Thoracic aorta (tissue), 2 donors: ENCODE data around the gene AHI1. TPM values are rescaled to one million over a fixed set of nuclear protein-coding genes. Genes with fewer than 3 reads are reported as not detected.

Source experiments
- ATAC-seq: fragments of 150-250 bp; one replicate; pipeline ENCODE4 v1.8.0; 2017; ENCODE audit warnings: low read depth; ENCODE audit not compliant: insufficient number of reproducible peaks, low FRiP score
- DNase-seq: peaks from one replicate; pipeline ENCODE4 v3.0.0-alpha.2; 2020; ENCODE audit warnings: low spot score
- H3K27ac ChIP-seq, 2 donors: fragments of 200-600 bp; sonication (generic); 1 replicate in 1 of 2; 2 replicates in 1 of 2; pipeline ENCODE4 v1.5.1; 2016; ENCODE audit warnings: mild to moderate bottlenecking in 2 of 2, moderate library complexity in 2 of 2
- H3K27me3 ChIP-seq: fragments of 200-600 bp; sonication (generic); replicated peaks from 2 replicates; pipeline ENCODE4 v1.6.0; 2016; ENCODE audit warnings: mild to moderate bottlenecking; ENCODE audit not compliant: insufficient read depth
- H3K36me3 ChIP-seq: fragments of 200-600 bp; sonication (generic); one replicate; pipeline ENCODE4 v1.5.1; 2016
- H3K4me1 ChIP-seq, 2 donors: fragments of 200-600 bp; sonication (generic); 1 replicate in 1 of 2; 2 replicates in 1 of 2; pipeline versions ENCODE4 v1.5.1 to v1.6.0; 2016; ENCODE audit warnings: low read depth in 2 of 2, mild to moderate bottlenecking in 1 of 2; ENCODE audit not compliant: control insufficient read depth in 1 of 2
- H3K4me3 ChIP-seq: fragments of 200-600 bp; sonication (generic); 2 replicates; pipeline ENCODE4 v1.5.1; 2016; ENCODE audit warnings: mild to moderate bottlenecking
- H3K9me3 ChIP-seq: fragments of 200-600 bp; sonication (generic); 2 replicates; pipeline ENCODE4 v1.5.1; 2016
- CTCF ChIP-seq: fragments of 200-600 bp; sonication (generic); IDR thresholded peaks from one replicate; pipeline ENCODE4 v1.5.1; 2019; ENCODE audit warnings: antibody characterized with exemption
- total RNA-seq, 2 donors: library from RNA; depleted of rRNA; stranded (reverse); fragments of >200 nt; gene quantifications; one replicate each; pipeline versions ENCODE4 v1.1.0 to v1.2.3, GENCODE V29; 2016

The AHI1 gene
- total RNA-seq, 2 donors from 2014 or later, result 21.7 to 65.5 TPM

- Histone ChIP-seq H3K4me3 (no peak overlapping the region), H3K9me3 (no peaks in the 10 kb centered on the region), H3K27ac (no peak overlapping the region), H3K27me3 (no peaks in the 10 kb centered on the region), H3K36me3 (no peaks in the 10 kb centered on the region), H3K4me1 (no peaks in the 10 kb centered on the region)
- ATAC-seq (no peak), DNase-seq (no peak)
- TF ChIP-seq CTCF, result no peak
Observed at GRCh38 chr6:135318738-135319469, 178.6 kb downstream of the AHI1 start.

GRCh38 chr6:135314543-135314942 lies 183.0 kb downstream of the AHI1 start:
- ATAC-seq (no peak), DNase-seq (no peak)
- no peaks in the 10 kb centered on the region for H3K36me3 ChIP-seq
- TF ChIP-seq CTCF, result no peak
- no peaks in the 10 kb centered on the region for H3K27me3 ChIP-seq
- no peak overlapping the region for H3K4me3 ChIP-seq
- no peaks in the 10 kb centered on the region for H3K4me1 ChIP-seq
- H3K9me3 ChIP-seq, result no peaks in the 10 kb centered on the region
- H3K27ac ChIP-seq, result no peak overlapping the region

GRCh38 chr6:135311446-135312200 lies 185.9 kb downstream of the AHI1 start:
- DNase-seq (no peak), ATAC-seq (no peak)
- no peak overlapping the region for H3K4me3 ChIP-seq
- no peaks in the 10 kb centered on the region for H3K4me1 ChIP-seq
- H3K27me3 ChIP-seq, result no peaks in the 10 kb centered on the region
- no peak overlapping the region for H3K27ac ChIP-seq
- TF ChIP-seq CTCF, result no peak
- no peaks in the 10 kb centered on the region for H3K36me3 ChIP-seq
- no peaks in the 10 kb centered on the region for H3K9me3 ChIP-seq

GRCh38 chr6:135310291-135310690 lies 187.2 kb downstream of the AHI1 start:
- Histone ChIP-seq H3K27ac (no peak overlapping the region), H3K4me1 (no peaks in the 10 kb centered on the region), H3K9me3 (no peaks in the 10 kb centered on the region), H3K4me3 (no peak overlapping the region), H3K36me3 (no peaks in the 10 kb centered on the region), H3K27me3 (no peaks in the 10 kb centered on the region)
- TF ChIP-seq CTCF, result no peak
- DNase-seq, result no peak
- ATAC-seq, result no peak

GRCh38 chr6:135306740-135307420 lies 190.7 kb downstream of the AHI1 start:
- Histone ChIP-seq H3K27ac (no peak overlapping the region), H3K4me3 (no peak overlapping the region), H3K9me3 (no peaks in the 10 kb centered on the region), H3K27me3 (no peaks in the 10 kb centered on the region), H3K4me1 (no peaks in the 10 kb centered on the region), H3K36me3 (no peaks in the 10 kb centered on the region)
- DNase-seq, result no peak
- ATAC-seq, result no peak
- no peak for TF ChIP-seq CTCF
